GM06990 (cell line): ENCODE measurements around the gene IARS2.

Experiments used
- DNase-seq: peaks from one replicate; pipeline ENCODE4 v3.0.0-alpha.2; 2011; ENCODE audit not compliant: insufficient read length; ENCODE audit errors: extremely low read depth
- H3K27me3 ChIP-seq: replicated peaks from 2 replicates; pipeline ENCODE4 v1.6.0; 2011; ENCODE audit warnings: low read length; ENCODE audit not compliant: control insufficient read depth, insufficient read depth
- H3K36me3 ChIP-seq: 2 replicates; pipeline ENCODE4 v1.5.1; 2011; ENCODE audit warnings: low read length; ENCODE audit not compliant: control insufficient read depth, insufficient read depth
- H3K4me3 ChIP-seq: replicated peaks from 2 replicates; pipeline ENCODE4 v1.5.1; 2011; ENCODE audit warnings: low read depth, mild to moderate bottlenecking, control low read depth, low read length
- TF ChIP-seq, protein P1 (sequence below): IDR thresholded peaks from 2 replicates; pipeline ENCODE4 v1.5.1; 2011; ENCODE audit warnings: low read length, control low read depth, mild to moderate bottlenecking, inconsistent platforms; ENCODE audit not compliant: insufficient read depth, poor library complexity, severe bottlenecking

Gene IARS2

DNA sequence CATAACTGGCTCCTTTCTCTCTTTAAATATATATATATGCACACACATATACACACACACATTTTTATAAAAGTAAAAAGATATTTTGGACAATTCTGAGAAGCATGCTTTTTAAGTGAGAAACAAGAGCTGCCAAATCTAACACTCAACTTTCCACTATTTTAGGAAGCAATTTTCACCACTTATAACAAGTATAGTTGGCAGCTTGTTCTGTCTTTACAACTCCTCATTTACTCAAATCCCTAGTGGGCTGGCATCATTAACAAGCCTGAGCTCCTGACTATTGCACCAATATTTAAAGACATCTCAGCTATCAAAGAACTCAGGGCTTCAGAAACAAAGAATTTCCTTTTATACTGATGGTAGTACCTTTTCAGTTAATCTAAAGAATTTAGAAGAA lies 101.8 kb downstream of the IARS2 start:
- Histone ChIP-seq H3K36me3 (peaks cover 15% of the 10 kb centered on the region), H3K4me3 (no peak overlapping the region), H3K27me3 (no peaks in the 10 kb centered on the region)
- no peak for DNase-seq
- TF ChIP-seq, protein P1, sequence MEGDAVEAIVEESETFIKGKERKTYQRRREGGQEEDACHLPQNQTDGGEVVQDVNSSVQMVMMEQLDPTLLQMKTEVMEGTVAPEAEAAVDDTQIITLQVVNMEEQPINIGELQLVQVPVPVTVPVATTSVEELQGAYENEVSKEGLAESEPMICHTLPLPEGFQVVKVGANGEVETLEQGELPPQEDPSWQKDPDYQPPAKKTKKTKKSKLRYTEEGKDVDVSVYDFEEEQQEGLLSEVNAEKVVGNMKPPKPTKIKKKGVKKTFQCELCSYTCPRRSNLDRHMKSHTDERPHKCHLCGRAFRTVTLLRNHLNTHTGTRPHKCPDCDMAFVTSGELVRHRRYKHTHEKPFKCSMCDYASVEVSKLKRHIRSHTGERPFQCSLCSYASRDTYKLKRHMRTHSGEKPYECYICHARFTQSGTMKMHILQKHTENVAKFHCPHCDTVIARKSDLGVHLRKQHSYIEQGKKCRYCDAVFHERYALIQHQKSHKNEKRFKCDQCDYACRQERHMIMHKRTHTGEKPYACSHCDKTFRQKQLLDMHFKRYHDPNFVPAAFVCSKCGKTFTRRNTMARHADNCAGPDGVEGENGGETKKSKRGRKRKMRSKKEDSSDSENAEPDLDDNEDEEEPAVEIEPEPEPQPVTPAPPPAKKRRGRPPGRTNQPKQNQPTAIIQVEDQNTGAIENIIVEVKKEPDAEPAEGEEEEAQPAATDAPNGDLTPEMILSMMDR = no peak
